PFSK-1 (cell line): Measurements from ENCODE around the gene GATD1.

Experiments
- POLR2AphosphoS5 ChIP-seq: IDR thresholded peaks from 2 replicates; pipeline ENCODE4 v1.6.1; 2012; ENCODE audit warnings: low read depth, mild to moderate bottlenecking, control low read depth, low read length, moderate library complexity
- REST ChIP-seq, 2 experiments: IDR thresholded peaks; 2 replicates each; pipeline versions ENCODE4 v1.6.1 to v1.8.0; 2011 to 2012; ENCODE audit warnings: low read depth in 2 of 2, low read length in 2 of 2, control low read depth in 1 of 2, inconsistent platforms in 1 of 2, mild to moderate bottlenecking in 1 of 2, moderate library complexity in 1 of 2; ENCODE audit not compliant: insufficient read depth in 1 of 2
- SIN3A ChIP-seq: IDR thresholded peaks from 2 replicates; pipeline ENCODE4 v1.6.1; 2012; ENCODE audit warnings: mild to moderate bottlenecking, low read length, moderate library complexity, borderline replicate concordance; ENCODE audit not compliant: insufficient read depth

GRCh38 chr11:813456-814096 lies 36.3 kb upstream of the GATD1 start:
- peak; percentile 94 for TF ChIP-seq POLR2AphosphoS5
- no peak for TF ChIP-seq REST (IDR thresholded peaks at IDR 0.05; ENCODE audit: insufficient read depth in 1 of 2, low read depth in 2 of 2, low read length in 2 of 2)
- peak; percentile 47; the same call in 1 of the 2 replicates for TF ChIP-seq SIN3A
